Coronary artery (tissue), 2 donors: ENCODE measurements around the gene ZNF91.

Experiments used
- DNase-seq: peaks from one replicate; pipeline ENCODE4 v3.0.0-alpha.2; 2017; ENCODE audit warnings: low spot score
- H3K27ac ChIP-seq, 2 donors: fragments of 200-600 bp; sonication (generic); one replicate each; pipeline ENCODE4 v1.5.1; 2016 to 2019
- H3K4me3 ChIP-seq: fragments of 200-600 bp; sonication (generic); 2 replicates; pipeline ENCODE4 v1.5.1; 2016; ENCODE audit warnings: mild to moderate bottlenecking, moderate library complexity
- CTCF ChIP-seq: fragments of 200-600 bp; sonication (generic); IDR thresholded peaks from one replicate; pipeline ENCODE4 v1.5.1; 2019; ENCODE audit warnings: antibody characterized with exemption

Gene ZNF91

GRCh38 chr19:23318143-23318542 is 77.1 kb downstream of the ZNF91 start:
- Histone ChIP-seq H3K4me3 (no peak overlapping the region), H3K27ac (no peak overlapping the region)
- DNase-seq, result no peak
- no peak for TF ChIP-seq CTCF

GRCh38 chr19:23315286-23315685 is 80.0 kb downstream of the ZNF91 start:
- no peak for TF ChIP-seq CTCF
- no peak for DNase-seq
- Histone ChIP-seq H3K4me3 (no peak overlapping the region), H3K27ac (no peak overlapping the region)

GRCh38 chr19:23314505-23315251 is 80.6 kb downstream of the ZNF91 start:
- no peak for TF ChIP-seq CTCF

GRCh38 chr19:23313196-23313595 is 82.1 kb downstream of the ZNF91 start:
- no peak for DNase-seq
- H3K4me3 ChIP-seq, result no peak overlapping the region
- no peak for TF ChIP-seq CTCF
- H3K27ac ChIP-seq, result no peak overlapping the region

More at GRCh38 chr19:23314505-23315251, 80.6 kb downstream of the ZNF91 start:
- Histone ChIP-seq H3K27ac (no peak overlapping the region), H3K4me3 (no peak overlapping the region)
- DNase-seq, result no peak

GRCh38 chr19:23312515-23312914 is 82.8 kb downstream of the ZNF91 start:
- no peak for TF ChIP-seq CTCF

GRCh38 chr19:23311551-23311950 is 83.7 kb downstream of the ZNF91 start:
- no peak overlapping the region for H3K27ac ChIP-seq
- no peak for DNase-seq
- no peak for TF ChIP-seq CTCF
- H3K4me3 ChIP-seq, result no peak overlapping the region

More at GRCh38 chr19:23312515-23312914, 82.8 kb downstream of the ZNF91 start:
- Histone ChIP-seq H3K4me3 (no peak overlapping the region), H3K27ac (no peak overlapping the region)
- no peak for DNase-seq

- Histone ChIP-seq H3K4me3 (no peak overlapping the region), H3K27ac (no peak overlapping the region)
- TF ChIP-seq CTCF, result no peak
- no peak for DNase-seq
Observed at GRCh38 chr19:23310729-23311211, 84.5 kb downstream of the ZNF91 start.
